IMR-90 (cell line): ENCODE data around the gene ADCY1.

ENCODE experiments used
- CEBPB ChIP-seq: IDR thresholded peaks from 2 replicates; pipeline ENCODE4 v1.6.1; 2012; ENCODE audit warnings: low read depth, low read length, improper control_type of control experiment
- MAZ ChIP-seq: IDR thresholded peaks from 2 replicates; pipeline ENCODE4 v1.6.1; 2012; ENCODE audit warnings: low read depth, mild to moderate bottlenecking, low read length, improper control_type of control experiment, moderate library complexity, borderline replicate concordance
- POLR2A ChIP-seq: IDR thresholded peaks from 2 replicates; pipeline ENCODE4 v1.6.1; 2012; ENCODE audit warnings: mild to moderate bottlenecking, low read depth, low read length
- RAD21 ChIP-seq: IDR thresholded peaks from 2 replicates; pipeline ENCODE4 v1.6.1; 2012; ENCODE audit warnings: low read length, improper control_type of control experiment
- RCOR1 ChIP-seq: IDR thresholded peaks from 2 replicates; pipeline ENCODE4 v1.6.1; 2012; ENCODE audit warnings: mild to moderate bottlenecking, low read length, improper control_type of control experiment; ENCODE audit not compliant: insufficient replicate concordance
- RFX5 ChIP-seq: IDR thresholded peaks from 2 replicates; pipeline ENCODE4 v1.8.0; 2012; ENCODE audit warnings: low read depth, mild to moderate bottlenecking, low read length, moderate library complexity
- TF ChIP-seq, protein P1 (sequence below): conservative IDR thresholded peaks from 2 replicates; pipeline ENCODE4 v1.5.1; 2012; ENCODE audit warnings: mild to moderate bottlenecking, low read depth, low read length, improper control_type of control experiment
- TF ChIP-seq, protein P2 (sequence below): fragments of 150-350 bp; IDR thresholded peaks from 2 replicates; pipeline ENCODE4 v1.6.1; 2017; ENCODE audit warnings: mild to moderate bottlenecking, antibody characterized with exemption, low read length, low read depth

DNA sequence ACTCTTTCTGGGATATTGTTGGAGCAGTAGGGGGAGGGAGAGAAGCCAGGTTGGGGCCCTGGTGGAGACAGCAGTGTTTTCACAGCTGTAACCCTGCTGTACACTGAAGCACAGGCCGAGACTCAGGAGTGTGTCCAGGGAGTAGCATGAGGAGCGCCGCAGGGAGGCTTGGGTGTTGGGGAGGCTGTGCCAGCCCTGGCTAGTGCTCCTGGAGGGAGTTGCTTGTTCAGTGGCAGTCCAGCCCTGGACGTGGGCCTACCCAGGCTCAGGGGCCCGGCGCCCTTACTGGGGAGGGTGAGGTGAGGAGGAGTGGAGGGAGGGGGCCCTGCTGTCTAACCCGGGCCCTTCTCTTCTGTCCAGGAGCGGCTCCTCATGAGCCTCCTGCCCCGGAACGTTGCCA, 35.9 kb downstream of the ADCY1 start:
- TF ChIP-seq POLR2A (no peak), CEBPB (no peak), RCOR1 (no peak), RAD21 (no peak), MAZ (no peak), RFX5 (no peak)
- TF ChIP-seq, protein P1, sequence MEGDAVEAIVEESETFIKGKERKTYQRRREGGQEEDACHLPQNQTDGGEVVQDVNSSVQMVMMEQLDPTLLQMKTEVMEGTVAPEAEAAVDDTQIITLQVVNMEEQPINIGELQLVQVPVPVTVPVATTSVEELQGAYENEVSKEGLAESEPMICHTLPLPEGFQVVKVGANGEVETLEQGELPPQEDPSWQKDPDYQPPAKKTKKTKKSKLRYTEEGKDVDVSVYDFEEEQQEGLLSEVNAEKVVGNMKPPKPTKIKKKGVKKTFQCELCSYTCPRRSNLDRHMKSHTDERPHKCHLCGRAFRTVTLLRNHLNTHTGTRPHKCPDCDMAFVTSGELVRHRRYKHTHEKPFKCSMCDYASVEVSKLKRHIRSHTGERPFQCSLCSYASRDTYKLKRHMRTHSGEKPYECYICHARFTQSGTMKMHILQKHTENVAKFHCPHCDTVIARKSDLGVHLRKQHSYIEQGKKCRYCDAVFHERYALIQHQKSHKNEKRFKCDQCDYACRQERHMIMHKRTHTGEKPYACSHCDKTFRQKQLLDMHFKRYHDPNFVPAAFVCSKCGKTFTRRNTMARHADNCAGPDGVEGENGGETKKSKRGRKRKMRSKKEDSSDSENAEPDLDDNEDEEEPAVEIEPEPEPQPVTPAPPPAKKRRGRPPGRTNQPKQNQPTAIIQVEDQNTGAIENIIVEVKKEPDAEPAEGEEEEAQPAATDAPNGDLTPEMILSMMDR: no peak
- TF ChIP-seq, protein P2, sequence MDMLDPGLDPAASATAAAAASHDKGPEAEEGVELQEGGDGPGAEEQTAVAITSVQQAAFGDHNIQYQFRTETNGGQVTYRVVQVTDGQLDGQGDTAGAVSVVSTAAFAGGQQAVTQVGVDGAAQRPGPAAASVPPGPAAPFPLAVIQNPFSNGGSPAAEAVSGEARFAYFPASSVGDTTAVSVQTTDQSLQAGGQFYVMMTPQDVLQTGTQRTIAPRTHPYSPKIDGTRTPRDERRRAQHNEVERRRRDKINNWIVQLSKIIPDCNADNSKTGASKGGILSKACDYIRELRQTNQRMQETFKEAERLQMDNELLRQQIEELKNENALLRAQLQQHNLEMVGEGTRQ: no peak
